Fibroblast of lung (primary cell): ENCODE results near the gene AMMECR1.

Source experiments
- CTCF ChIP-seq, 2 donors: IDR thresholded peaks in 1 of 2; conservative IDR thresholded peaks in 1 of 2; 1 replicate in 1 of 2; 2 replicates in 1 of 2; pipeline ENCODE4 v1.5.1; 2011 to 2012; ENCODE audit warnings: low read length in 2 of 2, control low read depth in 1 of 2, inconsistent platforms in 1 of 2, low read depth in 1 of 2, mild to moderate bottlenecking in 1 of 2
- EZH2 ChIP-seq: IDR thresholded peaks from 2 replicates; pipeline ENCODE4 v1.5.1; 2012; ENCODE audit warnings: low read length, control low read depth, mild to moderate bottlenecking; ENCODE audit errors: missing control alignments

DNA sequence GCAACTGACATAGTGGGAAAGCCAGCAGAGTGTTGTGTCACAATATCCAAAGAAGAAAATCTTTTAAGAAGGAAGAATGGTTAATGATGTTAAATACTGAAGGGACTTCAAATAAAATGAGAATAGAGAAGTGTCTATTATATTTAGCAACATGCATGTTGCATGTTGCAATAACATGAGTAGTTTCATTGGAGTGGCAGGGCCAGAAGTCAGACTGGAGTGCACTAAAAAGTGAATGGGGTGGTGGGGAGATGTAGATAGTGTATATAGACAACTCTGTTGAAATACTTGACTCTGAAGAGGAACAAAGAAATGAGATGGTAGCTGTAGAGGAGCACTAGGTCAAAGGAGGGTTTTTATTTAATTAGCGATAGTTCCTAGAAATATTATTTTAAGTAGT lies 9.5 kb upstream of the AMMECR1 start:
- TF ChIP-seq CTCF (conservative IDR thresholded peaks at IDR 0.05 in 1 of 2, IDR thresholded peaks at IDR 0.05 in 1 of 2; ENCODE audit: low read depth in 1 of 2, low read length in 2 of 2) (no peak), EZH2 (no peak)
